Testis (tissue), 2 donors: ENCODE results near the gene ZFAND6.

Experiments
- POLR2A ChIP-seq: fragments of 450-650 bp; IDR thresholded peaks from one replicate; pipeline ENCODE4 v1.6.1; 2017; ENCODE audit warnings: antibody characterized with exemption, mild to moderate bottlenecking, moderate library complexity
- TF ChIP-seq, protein P1 (sequence below), 3 experiments: fragments of 450-650 bp in 2 of 3; fragments of 200-600 bp in 1 of 3; sonication (generic) in 1 of 3; IDR thresholded peaks; one replicate each; pipeline ENCODE4 v1.5.1; 2016 to 2019; ENCODE audit warnings: antibody characterized with exemption in 3 of 3, mild to moderate bottlenecking in 2 of 3, moderate library complexity in 1 of 3

DNA sequence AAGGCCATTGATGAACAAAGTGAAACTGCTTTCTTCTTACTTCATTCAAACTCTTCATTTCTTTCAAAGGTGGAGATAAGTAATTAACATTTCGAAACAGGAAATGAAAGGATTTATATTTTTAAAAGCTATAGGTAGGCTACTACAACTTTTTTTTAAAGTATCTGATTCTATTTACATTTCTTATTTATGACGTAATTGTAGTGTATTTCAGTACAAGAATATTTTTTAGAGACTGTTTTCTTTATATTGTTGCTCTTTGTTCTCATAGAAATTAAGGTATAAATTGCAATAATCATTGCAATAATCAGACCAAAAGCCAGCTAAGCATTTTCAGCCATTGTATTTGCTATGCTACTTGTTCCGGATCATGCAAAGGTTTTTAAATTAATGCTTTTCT lies 13.7 kb downstream of the ZFAND6 start:
- TF ChIP-seq, protein P1, sequence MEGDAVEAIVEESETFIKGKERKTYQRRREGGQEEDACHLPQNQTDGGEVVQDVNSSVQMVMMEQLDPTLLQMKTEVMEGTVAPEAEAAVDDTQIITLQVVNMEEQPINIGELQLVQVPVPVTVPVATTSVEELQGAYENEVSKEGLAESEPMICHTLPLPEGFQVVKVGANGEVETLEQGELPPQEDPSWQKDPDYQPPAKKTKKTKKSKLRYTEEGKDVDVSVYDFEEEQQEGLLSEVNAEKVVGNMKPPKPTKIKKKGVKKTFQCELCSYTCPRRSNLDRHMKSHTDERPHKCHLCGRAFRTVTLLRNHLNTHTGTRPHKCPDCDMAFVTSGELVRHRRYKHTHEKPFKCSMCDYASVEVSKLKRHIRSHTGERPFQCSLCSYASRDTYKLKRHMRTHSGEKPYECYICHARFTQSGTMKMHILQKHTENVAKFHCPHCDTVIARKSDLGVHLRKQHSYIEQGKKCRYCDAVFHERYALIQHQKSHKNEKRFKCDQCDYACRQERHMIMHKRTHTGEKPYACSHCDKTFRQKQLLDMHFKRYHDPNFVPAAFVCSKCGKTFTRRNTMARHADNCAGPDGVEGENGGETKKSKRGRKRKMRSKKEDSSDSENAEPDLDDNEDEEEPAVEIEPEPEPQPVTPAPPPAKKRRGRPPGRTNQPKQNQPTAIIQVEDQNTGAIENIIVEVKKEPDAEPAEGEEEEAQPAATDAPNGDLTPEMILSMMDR (IDR thresholded peaks at IDR 0.05) = no peak
- no peak for TF ChIP-seq POLR2A
